OCI-LY7 (cell line): ENCODE data around the gene FOXL1. TPM values are rescaled to one million over a fixed set of nuclear protein-coding genes. Genes with fewer than 3 reads are reported as not detected.
A peak's percentile ranks its signal among the peaks of the same experiment; 100 is the strongest.

Source experiments
- BruUV-seq: library from RNA; stranded (reverse); fragments of 400-500 nt; replicated peaks from 2 replicates; lab custom pipeline; 2021; lab: Mats Ljungman, UMichigan
- CTCF ChIA-PET: fragments of 300-600 bp; sonication (Branson Sonifier 250); formaldehyde crosslinking; loops from one replicate; lab custom pipeline; 2022; ENCODE audit warnings: antibody characterized with exemption; ENCODE audit not compliant: unreplicated experiment; lab: Charles Lee
- POLR2A ChIA-PET: fragments of 300-600 bp; sonication (Branson Sonifier 250); formaldehyde crosslinking; loops from one replicate; lab custom pipeline; 2022; ENCODE audit warnings: antibody characterized with exemption; lab: Charles Lee
- DNase-seq: peaks from one replicate; pipeline ENCODE4 v3.0.0-alpha.2; 2015; ENCODE audit warnings: low spot score
- H2AFZ ChIP-seq: fragments of 200-600 bp; sonication (generic), shearing (Covaris generic); 2 replicates; pipeline ENCODE4 v1.6.1; 2014; ENCODE audit warnings: mild to moderate bottlenecking, antibody characterized with exemption, low read length, moderate library complexity
- H3K27ac ChIP-seq: fragments of 200-600 bp; sonication (generic); 2 replicates; pipeline ENCODE4 v1.5.1; 2014; ENCODE audit warnings: mixed run types, low read depth, mild to moderate bottlenecking, moderate library complexity, low read length, inconsistent platforms; ENCODE audit not compliant: poor library complexity, severe bottlenecking
- H3K36me3 ChIP-seq: fragments of 200-600 bp; sonication (generic); 2 replicates; pipeline ENCODE4 v1.6.1; 2014; ENCODE audit warnings: mild to moderate bottlenecking, antibody characterized with exemption, low read length, moderate library complexity, mixed read lengths; ENCODE audit not compliant: insufficient read depth
- H3K4me1 ChIP-seq: fragments of 200-600 bp; sonication (generic); 2 replicates; pipeline ENCODE4 v1.5.1; 2014; ENCODE audit warnings: mild to moderate bottlenecking, low read length; ENCODE audit not compliant: insufficient read depth, poor library complexity, severe bottlenecking
- H3K4me2 ChIP-seq: fragments of 200-600 bp; sonication (generic); 2 replicates; pipeline ENCODE4 v1.6.1; 2014; ENCODE audit warnings: mild to moderate bottlenecking, low read length
- H3K4me3 ChIP-seq: fragments of 200-600 bp; sonication (generic); 2 replicates; pipeline ENCODE4 v1.5.1; 2014; ENCODE audit warnings: mild to moderate bottlenecking, low read depth, low read length; ENCODE audit not compliant: poor library complexity, severe bottlenecking
- H3K79me2 ChIP-seq: fragments of 200-600 bp; sonication (generic); 2 replicates; pipeline ENCODE4 v1.6.1; 2016; ENCODE audit warnings: low read depth, mild to moderate bottlenecking, low read length, moderate library complexity, mixed read lengths; ENCODE audit not compliant: insufficient read depth
- H3K9me2 ChIP-seq: fragments of 200-600 bp; sonication (generic); 2 replicates; pipeline ENCODE4 v1.6.1; 2016; ENCODE audit warnings: mild to moderate bottlenecking, low read length, mixed read lengths; ENCODE audit not compliant: insufficient read depth
- H3K9me3 ChIP-seq: fragments of 200-600 bp; sonication (generic); 2 replicates; pipeline ENCODE4 v1.6.1; 2014; ENCODE audit warnings: mild to moderate bottlenecking, mixed run types, low read length, mixed read lengths
- H4K20me1 ChIP-seq: fragments of 200-600 bp; sonication (generic); 2 replicates; pipeline ENCODE4 v1.6.1; 2014; ENCODE audit warnings: mild to moderate bottlenecking, antibody characterized with exemption, low read length, moderate library complexity, mixed read lengths; ENCODE audit not compliant: insufficient read depth
- CTCF ChIP-seq: fragments of 200-600 bp; sonication (generic); conservative IDR thresholded peaks from 2 replicates; pipeline ENCODE4 v1.5.1; 2014; ENCODE audit warnings: mild to moderate bottlenecking, antibody characterized with exemption, low read length, moderate library complexity, mixed read lengths
- EZH2phosphoT487 ChIP-seq: fragments of 200-600 bp; sonication (generic); IDR thresholded peaks from 2 replicates; pipeline ENCODE4 v1.6.1; 2018; ENCODE audit warnings: low read depth, borderline replicate concordance, mild to moderate bottlenecking, mixed run types, antibody characterized with exemption, low read length, moderate library complexity, mixed read lengths
- intact Hi-C: fragments of 100-400 bp; cut with micrococcal nuclease; formaldehyde crosslinking; loops from one replicate; pipeline ENCODE4 v1.10.0; 2022; ENCODE audit not compliant: unreplicated experiment
- total RNA-seq, 2 experiments: library from RNA; depleted of rRNA in 1 of 2; stranded (reverse); fragments of >200 nt in 1 of 2; shearing (Covaris generic) in 1 of 2; gene quantifications; 2 replicates each; pipeline ENCODE4 v1.2.3, GENCODE V29; 2014 to 2022

FOXL1 gene
- total RNA-seq, 2 experiments from 2014 or later: 1.7 to 1.8 TPM

DNA sequence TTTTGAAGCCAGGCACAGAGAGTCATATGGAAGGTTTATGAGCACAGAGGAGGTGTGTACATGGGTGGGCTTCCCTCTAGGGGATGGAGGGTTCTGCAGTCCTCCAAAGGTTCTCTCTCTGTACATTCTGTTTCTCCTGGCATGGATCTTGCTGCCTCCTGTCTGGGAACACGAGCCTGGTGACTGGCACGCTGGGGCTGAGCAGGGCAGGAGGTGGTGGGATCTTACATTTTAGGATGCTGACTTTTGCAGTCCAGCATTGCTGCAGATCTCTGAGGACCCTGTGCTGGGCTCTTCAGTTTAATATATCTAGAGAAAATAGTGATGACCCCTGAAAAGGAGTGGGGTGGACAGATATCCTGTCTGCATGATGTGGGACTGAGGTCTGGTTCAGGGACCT is 23.0 kb downstream of the FOXL1 start:
- H3K27ac ChIP-seq: no peak overlapping the region
- ChIA-PET CTCF (no interaction called here), POLR2A (no interaction called here)
- H2AFZ ChIP-seq: no peak overlapping the region
- no peaks in the 10 kb centered on the region for H3K4me1 ChIP-seq
- H3K9me2 ChIP-seq: no peaks in the 10 kb centered on the region
- H3K36me3 ChIP-seq: no peaks in the 10 kb centered on the region
- no peak for DNase-seq
- H3K4me2 ChIP-seq: no peak overlapping the region
- TF ChIP-seq CTCF: no peak
- TF ChIP-seq EZH2phosphoT487: no peak
- H3K4me3 ChIP-seq: no peak overlapping the region
- H3K79me2 ChIP-seq: no peaks in the 10 kb centered on the region
- no TSS peak for BruUV-seq
- no peaks in the 10 kb centered on the region for H4K20me1 ChIP-seq
- intact Hi-C loops: no loop called here
- no peaks in the 10 kb centered on the region for H3K9me3 ChIP-seq

GRCh38 chr16:86602521-86602920 is 24.2 kb downstream of the FOXL1 start:
- no peak for DNase-seq
- Histone ChIP-seq H3K4me3 (no peak overlapping the region), H3K79me2 (no peaks in the 10 kb centered on the region), H3K4me1 (no peaks in the 10 kb centered on the region), H3K36me3 (no peaks in the 10 kb centered on the region), H3K9me3 (no peaks in the 10 kb centered on the region), H3K27ac (no peak overlapping the region), H3K4me2 (no peak overlapping the region), H3K9me2 (no peaks in the 10 kb centered on the region), H2AFZ (no peak overlapping the region), H4K20me1 (no peaks in the 10 kb centered on the region)
- CTCF ChIA-PET: no interaction called here
- intact Hi-C loops: no loop called here
- POLR2A ChIA-PET: no interaction called here
- TF ChIP-seq EZH2phosphoT487: no peak
- TF ChIP-seq CTCF: no peak
- no TSS peak for BruUV-seq

- H3K36me3 ChIP-seq: no peaks in the 10 kb centered on the region
- no TSS peak for BruUV-seq
- no peak for TF ChIP-seq CTCF
- no peak for TF ChIP-seq EZH2phosphoT487
- H2AFZ ChIP-seq: peak overlapping the region; percentile 69; the same call in 1 of the 2 replicates
- CTCF ChIA-PET: no interaction called here
- no peak overlapping the region for H3K27ac ChIP-seq
- H3K4me3 ChIP-seq: peak overlapping the region; percentile 58
- intact Hi-C loops: no loop called here
- peak overlapping the region; percentile 54 for H3K4me2 ChIP-seq
- POLR2A ChIA-PET: no interaction called here
- no peaks in the 10 kb centered on the region for H3K9me2 ChIP-seq
- H3K9me3 ChIP-seq: no peaks in the 10 kb centered on the region
- no peaks in the 10 kb centered on the region for H4K20me1 ChIP-seq
- H3K79me2 ChIP-seq: no peaks in the 10 kb centered on the region
- peak; percentile 45 for DNase-seq
- H3K4me1 ChIP-seq: no peaks in the 10 kb centered on the region
Observed at GRCh38 chr16:86604436-86605193, 26.3 kb downstream of the FOXL1 start.
